ENCODE data around the gene PRLH.

DNA sequence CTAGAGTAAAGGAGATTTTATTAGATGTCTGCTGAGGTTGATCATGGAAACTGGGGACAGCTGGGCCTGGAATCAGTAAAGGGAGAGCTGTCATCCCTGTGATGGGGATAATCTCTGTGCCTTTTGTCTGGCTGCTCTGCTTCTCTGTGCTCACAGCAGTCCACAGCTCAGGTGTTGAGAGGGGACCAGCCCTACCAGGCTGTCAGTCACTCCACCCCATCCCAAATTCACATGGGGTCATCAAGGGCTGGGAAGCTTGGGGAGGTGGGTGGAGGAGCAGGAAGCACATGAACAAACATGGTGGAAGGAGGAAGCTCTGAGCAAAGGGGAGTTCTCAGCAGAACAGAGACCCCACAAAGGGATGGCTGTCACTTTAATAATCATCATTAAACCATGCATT lies 47.3 kb downstream of the PRLH start:
- no peak for TF ChIP-seq CTCF (IDR thresholded peaks at IDR 0.05; ENCODE audit: extremely low read depth in 1 of 2, insufficient read depth in 1 of 2, low read depth in 1 of 2, low read length in 2 of 2)
- TF ChIP-seq POLR2A (IDR thresholded peaks at IDR 0.05; ENCODE audit: low read depth, low read length): no peak
- TF ChIP-seq POLR2AphosphoS5 (IDR thresholded peaks at IDR 0.05; ENCODE audit: insufficient read depth, low read depth, low read length): no peak
- TF ChIP-seq, protein P1, sequence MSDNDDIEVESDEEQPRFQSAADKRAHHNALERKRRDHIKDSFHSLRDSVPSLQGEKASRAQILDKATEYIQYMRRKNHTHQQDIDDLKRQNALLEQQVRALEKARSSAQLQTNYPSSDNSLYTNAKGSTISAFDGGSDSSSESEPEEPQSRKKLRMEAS (IDR thresholded peaks at IDR 0.05; ENCODE audit: insufficient read depth, insufficient read length): no peak
- no peak for TF ChIP-seq MYC (IDR thresholded peaks at IDR 0.05; ENCODE audit: low read depth, low read length)

Data from endothelial cell of umbilical vein (primary cell).